Measurements from ENCODE around the gene MDP1.
"Not testable (repeated sequence)": the region's sequence is repeated elsewhere in the genome, so short reads cannot be mapped to it uniquely, and the experiment has no call there.

MDP1 gene

GRCh38 chr14:24232121-24232644 lies 16.3 kb upstream of the MDP1 start, which contains the start of gene NEDD8:
Gene NEDD8 (minus strand): TSS chr14:24232367. CDS start chr14:24232267, 100 bp downstream.
- DNase-seq (ENCODE audit: extremely low read depth in 1 of 2, low read depth in 1 of 2): peak; percentile 78 to 92

- no peak for DNase-seq (ENCODE audit: extremely low read depth in 1 of 2, low read depth in 1 of 2)
Observed at GRCh38 chr14:24231263-24232120, 15.6 kb upstream of the MDP1 start.

GRCh38 chr14:24228902-24229301 lies 13.0 kb upstream of the MDP1 start:
- no peak for DNase-seq (ENCODE audit: extremely low read depth in 1 of 2, low read depth in 1 of 2)

GRCh38 chr14:24226473-24226872 lies 10.6 kb upstream of the MDP1 start:
- DNase-seq (ENCODE audit: extremely low read depth in 1 of 2, low read depth in 1 of 2): no peak

GRCh38 chr14:24224618-24225071 lies 8.8 kb upstream of the MDP1 start:
- DNase-seq (ENCODE audit: extremely low read depth in 1 of 2, low read depth in 1 of 2): no peak

GRCh38 chr14:24222987-24223386 lies 7.1 kb upstream of the MDP1 start:
- DNase-seq (ENCODE audit: extremely low read depth in 1 of 2, low read depth in 1 of 2): not testable (repeated sequence)

- no peak for DNase-seq (ENCODE audit: extremely low read depth in 1 of 2, low read depth in 1 of 2)
Observed at GRCh38 chr14:24219521-24219920, 3.7 kb upstream of the MDP1 start.

- no peak for DNase-seq (ENCODE audit: extremely low read depth in 1 of 2, low read depth in 1 of 2)
Observed at GRCh38 chr14:24219080-24219479, 3.2 kb upstream of the MDP1 start.

GRCh38 chr14:24216876-24217275 lies 1.0 kb upstream of the MDP1 start:
- DNase-seq (ENCODE audit: extremely low read depth in 1 of 2, low read depth in 1 of 2): not testable (repeated sequence)

- DNase-seq (ENCODE audit: extremely low read depth in 1 of 2, low read depth in 1 of 2): no peak
Observed at GRCh38 chr14:24216345-24216699, 456 bp upstream of the MDP1 start.

GRCh38 chr14:24213866-24214662 lies 1.8 kb downstream of the MDP1 start:
- DNase-seq (ENCODE audit: extremely low read depth in 1 of 2, low read depth in 1 of 2): no peak

GRCh38 chr14:24212924-24213865 lies 2.7 kb downstream of the MDP1 start, which contains the start of gene CHMP4A:
Gene CHMP4A (minus strand): TSS chr14:24213488. CDS start chr14:24213439, 49 bp downstream.
- peak; percentile 88 to 98 for DNase-seq (ENCODE audit: extremely low read depth in 1 of 2, low read depth in 1 of 2)

GRCh38 chr14:24211311-24211710 lies 4.6 kb downstream of the MDP1 start:
- DNase-seq (ENCODE audit: extremely low read depth in 1 of 2, low read depth in 1 of 2): no peak

- no peak for DNase-seq (ENCODE audit: extremely low read depth in 1 of 2, low read depth in 1 of 2)
Observed at GRCh38 chr14:24207625-24208024, 8.2 kb downstream of the MDP1 start.

GRCh38 chr14:24207104-24207551 lies 8.7 kb downstream of the MDP1 start:
- DNase-seq (ENCODE audit: extremely low read depth in 1 of 2, low read depth in 1 of 2): no peak

GRCh38 chr14:24206260-24207103 lies 9.4 kb downstream of the MDP1 start:
- DNase-seq (ENCODE audit: extremely low read depth in 1 of 2, low read depth in 1 of 2): no peak

- DNase-seq (ENCODE audit: extremely low read depth in 1 of 2, low read depth in 1 of 2): no peak
Observed at GRCh38 chr14:24204163-24205146, 11.4 kb downstream of the MDP1 start.

GRCh38 chr14:24203249-24203886 lies 12.5 kb downstream of the MDP1 start:
- not testable (repeated sequence) for DNase-seq (ENCODE audit: extremely low read depth in 1 of 2, low read depth in 1 of 2)
